HEK293T (cell line): Measurements from ENCODE around the gene DNAAF2.
A peak's percentile ranks its signal among the peaks of the same experiment; 100 is the strongest.

Experiments used
- CTCF ChIA-PET: fragments of 350-600 bp; formaldehyde crosslinking; extraction: SDS; loops from one replicate; lab custom pipeline; 2021; ENCODE audit warnings: antibody characterized with exemption, inconsistent platforms; lab: Yijun Ruan, JAX
- POLR2A ChIA-PET: fragments of 350-600 bp; formaldehyde crosslinking; extraction: SDS; loops from one replicate; lab custom pipeline; 2020; ENCODE audit warnings: antibody characterized with exemption, inconsistent platforms; lab: Yijun Ruan, JAX
- DNase-seq: peaks from one replicate; pipeline ENCODE4 v3.0.0; 2012; ENCODE audit warnings: mixed read lengths; ENCODE audit errors: extremely low spot score
- ARNT ChIP-seq: fragments of 450-650 bp; IDR thresholded peaks from 2 replicates; pipeline ENCODE4 v1.6.1; 2017; ENCODE audit warnings: mild to moderate bottlenecking
- BHLHE40 ChIP-seq: fragments of 450-650 bp; IDR thresholded peaks from 2 replicates; pipeline ENCODE4 v1.6.1; 2016; ENCODE audit warnings: mild to moderate bottlenecking, moderate library complexity, borderline replicate concordance
- CTBP1 ChIP-seq: fragments of 450-650 bp; IDR thresholded peaks from 2 replicates; pipeline ENCODE4 v1.6.1; 2016; ENCODE audit warnings: borderline replicate concordance
- ELF4 ChIP-seq: fragments of 450-650 bp; IDR thresholded peaks from 2 replicates; pipeline ENCODE4 v1.6.1; 2017; ENCODE audit warnings: antibody characterized with exemption
- FOXA1 ChIP-seq: fragments of 450-650 bp; IDR thresholded peaks from 2 replicates; pipeline ENCODE4 v1.6.1; 2016; ENCODE audit warnings: mild to moderate bottlenecking
- FOXK2 ChIP-seq: fragments of 450-650 bp; IDR thresholded peaks from 2 replicates; pipeline ENCODE4 v1.6.1; 2016; ENCODE audit warnings: mild to moderate bottlenecking
- FOXM1 ChIP-seq: fragments of 450-650 bp; IDR thresholded peaks from 2 replicates; pipeline ENCODE4 v1.6.1; 2017; ENCODE audit warnings: mild to moderate bottlenecking, borderline replicate concordance
- HDGF ChIP-seq: fragments of 450-650 bp; IDR thresholded peaks from 2 replicates; pipeline ENCODE4 v1.6.1; 2017; ENCODE audit warnings: antibody characterized with exemption, borderline replicate concordance
- L3MBTL2 ChIP-seq: fragments of 450-650 bp; conservative IDR thresholded peaks from 2 replicates; pipeline ENCODE4 v1.6.1; 2016; ENCODE audit warnings: mild to moderate bottlenecking
- NFRKB ChIP-seq: fragments of 450-650 bp; IDR thresholded peaks from 2 replicates; pipeline ENCODE4 v1.6.1; 2016; ENCODE audit warnings: mild to moderate bottlenecking, moderate library complexity
- SP1 ChIP-seq: fragments of 450-650 bp; IDR thresholded peaks from 2 replicates; pipeline ENCODE4 v1.6.1; 2017
- SUZ12 ChIP-seq: fragments of 450-650 bp; IDR thresholded peaks from 2 replicates; pipeline ENCODE4 v1.6.1; 2016; ENCODE audit warnings: mild to moderate bottlenecking
- TARDBP ChIP-seq: fragments of 450-650 bp; IDR thresholded peaks from 2 replicates; pipeline ENCODE4 v1.6.1; 2016
- ZNF384 ChIP-seq: fragments of 450-650 bp; IDR thresholded peaks from 2 replicates; pipeline ENCODE4 v1.6.1; 2016
- TF ChIP-seq, protein P1 (sequence below): fragments of 450-650 bp; IDR thresholded peaks from 2 replicates; pipeline ENCODE4 v1.6.1; 2016

DNAAF2 gene

DNA sequence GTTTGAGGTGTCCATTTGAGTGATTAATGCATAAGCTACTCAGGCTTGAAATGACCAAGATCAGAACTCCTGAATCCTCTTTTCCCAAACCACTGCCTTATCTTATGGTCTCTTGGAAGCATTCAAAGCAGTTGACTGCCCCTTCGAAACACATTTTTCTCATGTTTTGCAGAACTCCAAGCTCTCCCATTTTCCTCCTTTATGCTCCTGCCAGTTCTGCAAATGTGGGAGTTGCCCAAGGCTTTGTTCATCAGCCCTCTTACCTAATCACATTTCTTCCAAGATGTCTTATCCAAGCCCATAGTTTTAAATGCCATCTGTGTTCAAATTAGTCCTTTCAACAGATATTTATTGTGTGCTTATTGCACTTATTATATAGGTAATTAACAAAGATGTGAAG is 1.8 kb upstream of the DNAAF2 start:
- ChIA-PET CTCF (no interaction called here), POLR2A (interaction anchor here (4.3 kb wide), 1 partner anchor 16 kb away, joined by 20 read pairs; the partner anchor contains the start of genes MGAT2 and RPL36AL)
- no peak for TF ChIP-seq FOXK2
- TF ChIP-seq NFRKB: no peak
- no peak for TF ChIP-seq ELF4
- TF ChIP-seq ZNF384: no peak
- TF ChIP-seq FOXA1: no peak
- TF ChIP-seq L3MBTL2: no peak
- TF ChIP-seq FOXM1: no peak
- no peak for DNase-seq

DNA sequence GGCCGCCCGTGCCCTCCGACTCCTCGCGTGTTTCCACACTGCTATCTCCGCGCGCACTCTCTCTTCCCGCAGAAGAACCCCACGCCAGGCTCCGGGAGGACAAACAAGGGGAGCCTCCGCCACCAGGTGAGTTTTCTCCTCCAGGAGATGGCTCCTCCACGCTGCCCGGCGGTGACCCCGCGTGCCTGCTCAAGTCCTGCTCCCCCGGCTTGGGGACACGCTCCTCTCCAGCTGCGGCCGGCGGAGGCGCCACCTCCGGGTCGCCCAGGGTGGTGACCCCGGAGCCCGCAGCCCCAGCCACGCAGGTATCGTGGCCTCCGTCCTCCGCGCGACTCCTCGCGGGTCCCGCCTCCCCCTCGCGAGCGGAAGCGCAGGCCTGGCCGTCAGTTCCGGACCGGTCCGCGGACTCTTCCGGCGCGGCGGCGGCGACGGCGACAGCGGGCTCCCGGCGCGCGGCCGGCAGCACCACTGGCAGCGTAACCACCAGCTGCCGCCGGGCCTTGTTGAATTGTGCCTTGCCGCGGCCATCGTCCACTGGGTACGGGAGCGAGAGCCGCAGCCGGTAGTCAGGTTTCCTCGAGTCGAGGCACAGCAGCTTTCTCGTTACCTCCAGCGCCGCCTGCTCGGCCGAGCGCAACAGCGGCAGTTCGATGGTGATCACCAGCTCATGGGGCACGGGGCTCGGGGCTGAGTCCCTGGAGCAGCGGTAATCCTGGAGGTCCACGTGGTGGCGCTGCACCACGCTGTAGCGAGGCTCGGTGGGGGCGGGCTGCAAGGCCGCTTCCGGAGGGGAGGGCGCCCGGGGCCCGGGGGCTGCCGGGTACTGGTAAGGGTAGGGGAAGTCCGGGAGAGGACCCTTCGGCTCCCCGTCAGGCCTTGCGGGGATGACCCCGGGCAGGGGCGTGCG is 1.2 kb downstream of the DNAAF2 start:
- ChIA-PET CTCF (interaction anchor here (0.5 to 1.7 kb wide), 12 partner anchors 9 to 197 kb away, joined by 3 to 11 read pairs (median 4); partner anchors contain the start of genes MGAT2 and RPL36AL), POLR2A (interaction anchor here (0.7 to 3.7 kb wide), 21 partner anchors 8 to 246 kb away, joined by 3 to 63 read pairs (median 5); partner anchors contain the start of genes KLHDC1, KLHDC2, LRR1 and MGAT2)
- peak; percentile 83 for DNase-seq
- TF ChIP-seq ELF4: peak; percentile 39; the same call in 1 of the 2 replicates
- peak; percentile 50; the same call in 1 of the 2 replicates for TF ChIP-seq L3MBTL2
- no peak for TF ChIP-seq SP1

DNA sequence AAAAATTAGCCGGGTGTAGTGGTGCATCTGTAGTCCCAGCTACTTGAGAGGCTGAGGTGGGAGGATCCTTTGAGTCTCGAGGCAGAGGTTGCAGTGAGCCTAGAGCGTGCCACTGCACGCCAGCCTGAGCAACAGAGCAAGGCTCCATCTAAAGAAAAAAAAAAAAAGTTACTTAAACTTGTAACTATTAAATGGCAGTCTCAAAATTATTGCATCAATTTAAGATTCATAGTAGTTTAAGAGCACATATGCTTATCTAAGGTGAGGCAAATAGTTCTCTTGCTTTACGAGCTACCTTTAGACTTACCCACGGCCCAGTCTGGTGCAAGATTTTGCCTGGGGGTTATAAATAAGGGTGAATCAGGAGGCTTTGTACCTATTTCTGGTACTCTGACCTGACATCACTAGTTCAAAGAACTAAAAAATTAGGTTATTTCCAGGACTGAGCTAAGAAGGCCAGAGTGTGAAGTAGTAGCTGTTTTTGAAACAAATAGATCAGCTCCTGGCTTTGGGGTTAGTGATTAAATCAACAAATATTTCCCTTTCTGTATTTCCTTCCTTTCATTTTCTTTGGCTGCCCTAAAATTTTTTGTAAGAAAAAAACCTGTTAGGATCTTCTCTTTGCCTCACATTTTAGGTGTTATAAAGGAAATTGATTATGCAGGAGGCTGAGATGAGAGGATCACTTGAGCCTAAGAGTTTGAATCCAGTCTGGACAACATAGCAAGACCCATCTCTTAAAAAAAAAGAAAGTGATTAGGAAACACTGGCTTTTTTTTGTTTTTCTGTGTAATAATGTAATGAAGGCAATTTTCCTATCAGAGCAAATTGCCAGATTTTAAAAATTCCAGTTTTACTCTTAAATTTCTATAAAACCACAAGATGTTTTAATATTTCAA is 10.9 kb downstream of the DNAAF2 start:
- no peak for DNase-seq
- ChIA-PET CTCF (interaction anchor here (0.9 to 2.6 kb wide), 2 partner anchors 10 to 38 kb away, joined by 3 to 11 read pairs; partner anchors contain the start of gene RPS29), POLR2A (interaction anchor here (0.6 to 2.1 kb wide), 7 partner anchors 9 to 165 kb away, joined by 3 to 9 read pairs (median 7); partner anchors contain the start of genes DNAAF2, KLHDC2, LRR1 and POLE2)
- TF ChIP-seq TARDBP (no peak), ZNF384 (peak; percentile 76), HDGF (no peak), FOXM1 (no peak)

DNA sequence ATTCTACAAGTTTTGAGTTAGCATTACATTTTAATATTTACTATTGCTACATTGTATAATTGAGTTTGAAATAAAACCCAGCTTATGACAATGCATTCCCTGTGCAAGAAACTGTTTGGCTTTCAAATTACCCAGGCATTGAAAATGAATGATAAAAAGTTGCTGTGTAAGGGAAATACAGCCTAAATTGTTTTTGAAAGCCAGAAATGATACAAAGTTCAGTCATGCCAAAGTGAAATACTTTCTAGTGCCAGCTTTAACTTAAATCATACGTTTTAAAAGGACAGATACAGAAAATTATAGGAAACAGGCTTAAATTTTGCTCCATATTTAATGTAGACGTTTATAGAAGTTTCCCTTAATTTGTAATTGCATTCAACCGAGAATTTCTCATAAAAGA is 11.7 kb downstream of the DNAAF2 start:
- no peak for DNase-seq
- TF ChIP-seq ELF4: no peak
- TF ChIP-seq, protein P1, sequence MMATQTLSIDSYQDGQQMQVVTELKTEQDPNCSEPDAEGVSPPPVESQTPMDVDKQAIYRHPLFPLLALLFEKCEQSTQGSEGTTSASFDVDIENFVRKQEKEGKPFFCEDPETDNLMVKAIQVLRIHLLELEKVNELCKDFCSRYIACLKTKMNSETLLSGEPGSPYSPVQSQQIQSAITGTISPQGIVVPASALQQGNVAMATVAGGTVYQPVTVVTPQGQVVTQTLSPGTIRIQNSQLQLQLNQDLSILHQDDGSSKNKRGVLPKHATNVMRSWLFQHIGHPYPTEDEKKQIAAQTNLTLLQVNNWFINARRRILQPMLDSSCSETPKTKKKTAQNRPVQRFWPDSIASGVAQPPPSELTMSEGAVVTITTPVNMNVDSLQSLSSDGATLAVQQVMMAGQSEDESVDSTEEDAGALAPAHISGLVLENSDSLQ: no peak
- TF ChIP-seq L3MBTL2: no peak
- no peak for TF ChIP-seq ARNT
- TF ChIP-seq BHLHE40: no peak
- ChIA-PET POLR2A (interaction anchor here (0.8 to 2.1 kb wide), 4 partner anchors 9 to 64 kb away, joined by 3 to 9 read pairs (median 8); partner anchors contain the start of genes DNAAF2, POLE2 and RPS29), CTCF (interaction anchor here (0.9 to 2.6 kb wide), 2 partner anchors 11 to 37 kb away, joined by 3 to 11 read pairs; partner anchors contain the start of gene RPS29)

DNA sequence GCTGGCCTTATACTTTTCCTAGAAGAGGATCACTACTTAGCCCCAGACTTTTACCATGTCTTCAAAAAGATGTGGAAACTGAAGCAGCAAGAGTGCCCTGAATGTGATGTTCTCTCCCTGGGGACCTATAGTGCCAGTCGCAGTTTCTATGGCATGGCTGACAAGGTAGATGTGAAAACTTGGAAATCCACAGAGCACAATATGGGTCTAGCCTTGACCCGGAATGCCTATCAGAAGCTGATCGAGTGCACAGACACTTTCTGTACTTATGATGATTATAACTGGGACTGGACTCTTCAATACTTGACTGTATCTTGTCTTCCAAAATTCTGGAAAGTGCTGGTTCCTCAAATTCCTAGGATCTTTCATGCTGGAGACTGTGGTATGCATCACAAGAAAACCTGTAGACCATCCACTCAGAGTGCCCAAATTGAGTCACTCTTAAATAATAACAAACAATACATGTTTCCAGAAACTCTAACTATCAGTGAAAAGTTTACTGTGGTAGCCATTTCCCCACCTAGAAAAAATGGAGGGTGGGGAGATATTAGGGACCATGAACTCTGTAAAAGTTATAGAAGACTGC is 12.9 kb downstream of the DNAAF2 start:
- TF ChIP-seq CTBP1: no peak
- TF ChIP-seq FOXM1: no peak
- no peak for TF ChIP-seq ARNT
- TF ChIP-seq NFRKB: no peak
- TF ChIP-seq BHLHE40: no peak
- TF ChIP-seq SUZ12: no peak
- TF ChIP-seq, protein P1: no peak
- TF ChIP-seq HDGF: no peak
- no peak for TF ChIP-seq FOXK2
- no peak for TF ChIP-seq ELF4
- TF ChIP-seq SP1: no peak
- TF ChIP-seq FOXA1: no peak
- ChIA-PET POLR2A (interaction anchor here (0.8 to 3.5 kb wide), 7 partner anchors 8 to 35 kb away, joined by 3 to 63 read pairs (median 33); partner anchors contain the start of genes LRR1 and RPS29), CTCF (interaction anchor here (1.0 to 3.5 kb wide), 2 partner anchors 11 to 12 kb away, joined by 3 to 11 read pairs; partner anchors contain the start of gene DNAAF2)
- no peak for DNase-seq
